Spleen (tissue), 7 donors: ENCODE data around the gene PKN1.

Experiments
- POLR2A ChIP-seq, 3 donors: fragments of 450-650 bp; IDR thresholded peaks; one replicate each; pipeline ENCODE4 v1.5.1; 2017; ENCODE audit warnings: antibody characterized with exemption in 3 of 3, mild to moderate bottlenecking in 1 of 3
- POLR2AphosphoS5 ChIP-seq, 3 donors: sonication (generic); formaldehyde crosslinking; IDR thresholded peaks; one replicate each; pipeline ENCODE4 v1.5.1; 2017; ENCODE audit warnings: antibody characterized with exemption in 3 of 3
- TF ChIP-seq, protein P1 (sequence below), 11 experiments: fragments of 200-600 bp in 7 of 11; fragments of 450-650 bp in 4 of 11; sonication (generic) in 4 of 11; IDR thresholded peaks in 8 of 11; conservative IDR thresholded peaks in 3 of 11; 1 replicate in 7 of 11; 2 replicates in 4 of 11; pipeline versions ENCODE4 v1.4.0 to v1.8.0; 2016 to 2021; ENCODE audit warnings: antibody characterized with exemption in 11 of 11, inconsistent platforms in 4 of 11, mild to moderate bottlenecking in 1 of 11
- donor health status: DM: no; HTN: no; CAD: no; lungs with moderate emphysema.
- donor health status: DM: no; HTN: no; CAD: no.
- donor health status: DM: no; HTN: no; CAD: no.

DNA sequence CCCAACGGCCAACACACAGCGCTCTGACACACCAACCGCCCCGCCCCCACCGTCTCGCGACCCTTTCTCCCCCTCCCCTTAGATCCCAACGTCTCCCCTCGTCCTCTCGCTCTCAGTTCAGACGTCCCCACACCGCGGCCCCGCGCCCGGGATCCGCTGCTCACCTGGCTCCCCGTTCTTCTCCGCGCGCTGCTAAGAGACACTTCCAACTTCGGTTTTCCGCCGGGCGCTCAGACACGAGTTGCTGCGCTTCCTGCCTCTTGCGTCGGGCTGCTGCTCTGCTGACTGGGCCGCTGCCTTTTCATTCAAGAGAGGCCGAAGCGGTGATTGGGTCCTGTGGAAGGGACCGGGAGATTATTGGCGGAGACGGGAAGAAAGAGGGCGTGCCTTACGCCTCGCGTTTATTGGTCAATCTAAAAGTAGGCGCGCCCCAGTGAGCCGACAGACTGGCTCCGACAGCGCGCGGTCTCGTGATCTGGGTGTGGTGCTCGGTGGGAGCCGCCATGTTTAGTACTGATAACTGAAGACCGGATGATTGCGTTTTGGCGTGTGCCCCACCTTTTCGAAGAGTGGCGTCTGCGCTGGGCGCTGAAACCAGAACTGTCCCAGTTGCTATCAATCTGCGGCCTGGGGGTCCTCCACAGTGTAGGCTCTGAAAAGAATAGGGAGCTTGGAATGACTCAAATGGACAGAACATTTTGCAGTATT lies 13.8 kb upstream of the PKN1 start, which contains the start of gene DDX39A:
- TF ChIP-seq, protein P1, sequence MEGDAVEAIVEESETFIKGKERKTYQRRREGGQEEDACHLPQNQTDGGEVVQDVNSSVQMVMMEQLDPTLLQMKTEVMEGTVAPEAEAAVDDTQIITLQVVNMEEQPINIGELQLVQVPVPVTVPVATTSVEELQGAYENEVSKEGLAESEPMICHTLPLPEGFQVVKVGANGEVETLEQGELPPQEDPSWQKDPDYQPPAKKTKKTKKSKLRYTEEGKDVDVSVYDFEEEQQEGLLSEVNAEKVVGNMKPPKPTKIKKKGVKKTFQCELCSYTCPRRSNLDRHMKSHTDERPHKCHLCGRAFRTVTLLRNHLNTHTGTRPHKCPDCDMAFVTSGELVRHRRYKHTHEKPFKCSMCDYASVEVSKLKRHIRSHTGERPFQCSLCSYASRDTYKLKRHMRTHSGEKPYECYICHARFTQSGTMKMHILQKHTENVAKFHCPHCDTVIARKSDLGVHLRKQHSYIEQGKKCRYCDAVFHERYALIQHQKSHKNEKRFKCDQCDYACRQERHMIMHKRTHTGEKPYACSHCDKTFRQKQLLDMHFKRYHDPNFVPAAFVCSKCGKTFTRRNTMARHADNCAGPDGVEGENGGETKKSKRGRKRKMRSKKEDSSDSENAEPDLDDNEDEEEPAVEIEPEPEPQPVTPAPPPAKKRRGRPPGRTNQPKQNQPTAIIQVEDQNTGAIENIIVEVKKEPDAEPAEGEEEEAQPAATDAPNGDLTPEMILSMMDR (IDR thresholded peaks at IDR 0.05 in 8 of 11, conservative IDR thresholded peaks at IDR 0.05 in 3 of 11): peak in 4 of 11 experiments; percentile 6 to 42 (median 18)
- peak; percentile 98 for TF ChIP-seq POLR2AphosphoS5 (IDR thresholded peaks at IDR 0.05)
- peak in 2 of 3 donors; percentile 83 to 91 for TF ChIP-seq POLR2A (IDR thresholded peaks at IDR 0.05)
